Measurements from ENCODE around the gene KASH5. TPM values are rescaled to one million over a fixed set of nuclear protein-coding genes. Genes with fewer than 3 reads are reported as not detected.

Gene KASH5
- total RNA-seq, 2 experiments from 2014 or later, result 0.45 to 0.85 TPM

GRCh38 chr19:49422407-49423070, 34.5 kb downstream of the KASH5 start:
- Mint-ChIP-seq H3K27me3 (peaks cover 89% of the 10 kb centered on the region), H3K4me3 (peak overlapping the region; percentile 60), H3K27ac (peak overlapping the region; percentile 68), H3K4me1 (peaks cover 64% of the 10 kb centered on the region), H3K9me3 (no peaks in the 10 kb centered on the region), H3K36me3 (ENCODE audit: low read depth) (peaks cover 3% of the 10 kb centered on the region)
- POLR2A ChIA-PET, result no interaction called here
- peak; percentile 67 for DNase-seq
- CTCF ChIA-PET, result interaction anchor here (0.9 to 7.2 kb wide), 5 partner anchors 12 to 51 kb away, joined by 3 to 71 read pairs (median 3); partner anchors contain the start of gene FLT3LG

- Mint-ChIP-seq H3K27ac (peak within 1 kb of the TSS; percentile 68), H3K9me3 (no peaks in the 10 kb centered on the region), H3K4me1 (peaks cover 69% of the 10 kb centered on the region), H3K4me3 (peak within 1 kb of the TSS; percentile 60), H3K36me3 (ENCODE audit: low read depth) (peaks cover 3% of the 10 kb centered on the region), H3K27me3 (peaks cover 89% of the 10 kb centered on the region)
- ChIA-PET CTCF (interaction anchor here (1.0 to 7.2 kb wide), 2 partner anchors 13 kb away, joined by 3 to 71 read pairs; no protein-coding TSS in a partner anchor), POLR2A (no interaction called here)
- no peak for DNase-seq
Observed at GRCh38 chr19:49423071-49423984, 35.3 kb downstream of the KASH5 start, which contains the start of gene PTH2. TSS of gene PTH2 (minus strand) at chr19:49423441. CDS start at chr19:49423339, 102 bp downstream.

- Mint-ChIP-seq H3K4me1 (peaks cover 74% of the 10 kb centered on the region), H3K9me3 (no peaks in the 10 kb centered on the region), H3K4me3 (peak overlapping the region; percentile 46), H3K27me3 (peaks cover 91% of the 10 kb centered on the region), H3K36me3 (ENCODE audit: low read depth) (peaks cover 4% of the 10 kb centered on the region), H3K27ac (no peak overlapping the region)
- peak; percentile 46 for DNase-seq
- POLR2A ChIA-PET, result no interaction called here
- CTCF ChIA-PET, result interaction anchor here (0.5 to 7.2 kb wide), 4 partner anchors 12 to 20 kb away, joined by 3 to 71 read pairs (median 4); no protein-coding TSS in a partner anchor
Observed at GRCh38 chr19:49423985-49424303, 35.9 kb downstream of the KASH5 start.

GRCh38 chr19:49425178-49425577, 37.1 kb downstream of the KASH5 start, which contains the start of gene GFY:
TSS of gene GFY (plus strand) at chr19:49425388. CDS start at chr19:49426431, 1,043 bp downstream.
- Mint-ChIP-seq H3K27ac (no peak within 1 kb of the TSS), H3K36me3 (ENCODE audit: low read depth) (peaks cover 4% of the 10 kb centered on the region), H3K4me1 (peaks cover 74% of the 10 kb centered on the region), H3K9me3 (no peaks in the 10 kb centered on the region), H3K4me3 (no peak within 1 kb of the TSS), H3K27me3 (peaks cover 91% of the 10 kb centered on the region)
- ChIA-PET CTCF (interaction anchor here (0.7 to 7.2 kb wide), 7 partner anchors 15 to 167 kb away, joined by 3 to 71 read pairs (median 4); no protein-coding TSS in a partner anchor), POLR2A (no interaction called here)
- no peak for DNase-seq

- Mint-ChIP-seq H3K27ac (no peak overlapping the region), H3K4me3 (no peak overlapping the region), H3K9me3 (no peaks in the 10 kb centered on the region), H3K4me1 (peaks cover 72% of the 10 kb centered on the region), H3K27me3 (peaks cover 89% of the 10 kb centered on the region), H3K36me3 (ENCODE audit: low read depth) (peaks cover 4% of the 10 kb centered on the region)
- CTCF ChIA-PET, result interaction anchor here (1.0 to 2.1 kb wide), 5 partner anchors 10 to 44 kb away, joined by 4 to 6 read pairs (median 4); no protein-coding TSS in a partner anchor
- POLR2A ChIA-PET, result no interaction called here
- peak; percentile 33 for DNase-seq
Observed at GRCh38 chr19:49425922-49426592, 38.0 kb downstream of the KASH5 start.

GRCh38 chr19:49427339-49427738, 39.3 kb downstream of the KASH5 start:
- H3K9me3 Mint-ChIP-seq, result no peaks in the 10 kb centered on the region
- H3K27ac Mint-ChIP-seq, result no peak overlapping the region
- ChIA-PET CTCF (interaction anchor here (1.9 to 2.1 kb wide), 2 partner anchors 9 to 15 kb away, joined by 5 to 6 read pairs; no protein-coding TSS in a partner anchor), POLR2A (no interaction called here)
- H3K4me1 Mint-ChIP-seq, result peaks cover 67% of the 10 kb centered on the region
- DNase-seq, result no peak
- no peak overlapping the region for H3K4me3 Mint-ChIP-seq
- H3K36me3 Mint-ChIP-seq (ENCODE audit: low read depth), result peaks cover 4% of the 10 kb centered on the region
- peaks cover 87% of the 10 kb centered on the region for H3K27me3 Mint-ChIP-seq

- DNase-seq, result no peak
- H3K27me3 Mint-ChIP-seq, result peaks cover 86% of the 10 kb centered on the region
- no peaks in the 10 kb centered on the region for H3K9me3 Mint-ChIP-seq
- ChIA-PET POLR2A (no interaction called here), CTCF (interaction anchor here (1.9 to 2.1 kb wide), 2 partner anchors 8 to 14 kb away, joined by 5 to 6 read pairs; no protein-coding TSS in a partner anchor)
- H3K4me1 Mint-ChIP-seq, result peaks cover 64% of the 10 kb centered on the region
- H3K27ac Mint-ChIP-seq, result peak overlapping the region; percentile 48
- H3K4me3 Mint-ChIP-seq, result peak overlapping the region; percentile 3
- H3K36me3 Mint-ChIP-seq (ENCODE audit: low read depth), result peaks cover 1% of the 10 kb centered on the region
Observed at GRCh38 chr19:49427855-49428546, 40.0 kb downstream of the KASH5 start.

- DNase-seq, result no peak
- H3K4me1 Mint-ChIP-seq, result peaks cover 62% of the 10 kb centered on the region
- ChIA-PET CTCF (interaction anchor here (0.8 to 1.2 kb wide), 4 partner anchors 12 to 41 kb away, joined by 3 to 4 read pairs (median 3); no protein-coding TSS in a partner anchor), POLR2A (no interaction called here)
- H3K36me3 Mint-ChIP-seq (ENCODE audit: low read depth), result peaks cover 1% of the 10 kb centered on the region
- no peak overlapping the region for H3K27ac Mint-ChIP-seq
- H3K4me3 Mint-ChIP-seq, result no peak overlapping the region
- H3K27me3 Mint-ChIP-seq, result peaks cover 86% of the 10 kb centered on the region
- H3K9me3 Mint-ChIP-seq, result no peaks in the 10 kb centered on the region
Observed at GRCh38 chr19:49428547-49429451, 40.8 kb downstream of the KASH5 start.

- Mint-ChIP-seq H3K9me3 (no peaks in the 10 kb centered on the region), H3K27ac (no peak overlapping the region), H3K4me1 (peaks cover 55% of the 10 kb centered on the region), H3K27me3 (peaks cover 85% of the 10 kb centered on the region), H3K36me3 (ENCODE audit: low read depth) (peaks cover 1% of the 10 kb centered on the region), H3K4me3 (no peak overlapping the region)
- no peak for DNase-seq
- CTCF ChIA-PET, result interaction anchor here (1.2 kb wide), 1 partner anchor 40 kb away, joined by 4 read pairs; no protein-coding TSS in a partner anchor
- POLR2A ChIA-PET, result no interaction called here
Observed at GRCh38 chr19:49430172-49430677, 42.2 kb downstream of the KASH5 start.

GRCh38 chr19:49430678-49431329, 42.8 kb downstream of the KASH5 start:
- no peak overlapping the region for H3K4me3 Mint-ChIP-seq
- peaks cover 50% of the 10 kb centered on the region for H3K4me1 Mint-ChIP-seq
- H3K36me3 Mint-ChIP-seq (ENCODE audit: low read depth), result peaks cover 1% of the 10 kb centered on the region
- no peak overlapping the region for H3K27ac Mint-ChIP-seq
- ChIA-PET CTCF (interaction anchor here (0.6 to 0.9 kb wide), 2 partner anchors 39 to 1083 kb away, joined by 3 read pairs; partner anchors contain the start of gene ASPDH), POLR2A (no interaction called here)
- peak; percentile 42 for DNase-seq
- peaks cover 85% of the 10 kb centered on the region for H3K27me3 Mint-ChIP-seq
- no peaks in the 10 kb centered on the region for H3K9me3 Mint-ChIP-seq

All from activated CD4-positive, alpha-beta T cell treated with anti-CD3 and anti-CD28 coated beads, Interleukin-2, amount 10 ng/mL, durations not matched to agents 7 days and 5 days (primary cell).